GM23248 (cell line): ENCODE results near the gene ANKS6.

Source experiments
- EZH2 ChIP-seq: fragments of 200-600 bp; sonication (generic); IDR thresholded peaks from 2 replicates; pipeline ENCODE4 v1.6.1; 2018; ENCODE audit warnings: antibody characterized with exemption, mild to moderate bottlenecking; ENCODE audit not compliant: insufficient read depth, poor library complexity, severe bottlenecking
- EZH2phosphoT487 ChIP-seq: fragments of 200-600 bp; sonication (generic); IDR thresholded peaks from 2 replicates; pipeline ENCODE4 v1.6.1; 2018; ENCODE audit warnings: antibody characterized with exemption, moderate library complexity, mild to moderate bottlenecking, low read depth; ENCODE audit not compliant: insufficient read depth

DNA sequence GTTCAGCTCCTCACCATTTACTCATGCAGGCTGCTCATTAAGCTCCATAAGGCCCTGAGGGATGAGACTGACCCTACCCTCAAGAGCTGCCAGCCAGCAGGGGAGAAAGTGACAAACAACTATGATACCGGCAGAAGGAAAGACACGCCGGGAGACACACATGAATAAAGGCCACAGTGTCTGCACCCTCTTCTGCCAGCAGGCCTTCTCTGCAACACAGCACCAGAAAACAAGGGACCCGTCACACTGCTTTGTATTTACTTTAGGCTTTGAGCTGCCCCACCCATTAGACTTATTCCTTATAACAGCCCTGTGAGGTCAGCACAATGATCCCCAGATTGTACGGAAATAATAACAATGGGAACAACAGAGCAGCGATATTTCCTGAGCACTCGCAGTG lies 94.8 kb downstream of the ANKS6 start:
- TF ChIP-seq EZH2 (no peak), EZH2phosphoT487 (no peak)
